ENCODE measurements around the gene ANKS4B.

DNA sequence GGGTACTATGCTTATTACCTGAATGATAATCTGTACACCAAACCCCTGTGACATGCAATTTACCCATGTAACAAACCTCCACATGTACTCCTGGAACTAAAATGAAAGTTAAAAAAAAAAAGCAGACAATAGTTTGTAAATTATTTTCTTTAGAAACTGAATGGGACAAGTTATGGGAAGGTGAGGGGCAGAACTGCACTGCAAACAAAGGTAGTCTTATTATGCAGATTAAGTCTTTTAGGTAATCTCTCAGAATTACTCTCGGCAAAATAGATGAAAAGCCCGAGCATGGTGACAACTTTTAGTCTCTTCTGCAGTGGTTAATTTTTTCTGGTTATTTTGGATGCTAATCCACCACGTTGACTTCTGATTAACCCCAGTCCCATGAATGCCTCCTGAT is 49.5 kb upstream of the ANKS4B start:
- TF ChIP-seq, protein P1, sequence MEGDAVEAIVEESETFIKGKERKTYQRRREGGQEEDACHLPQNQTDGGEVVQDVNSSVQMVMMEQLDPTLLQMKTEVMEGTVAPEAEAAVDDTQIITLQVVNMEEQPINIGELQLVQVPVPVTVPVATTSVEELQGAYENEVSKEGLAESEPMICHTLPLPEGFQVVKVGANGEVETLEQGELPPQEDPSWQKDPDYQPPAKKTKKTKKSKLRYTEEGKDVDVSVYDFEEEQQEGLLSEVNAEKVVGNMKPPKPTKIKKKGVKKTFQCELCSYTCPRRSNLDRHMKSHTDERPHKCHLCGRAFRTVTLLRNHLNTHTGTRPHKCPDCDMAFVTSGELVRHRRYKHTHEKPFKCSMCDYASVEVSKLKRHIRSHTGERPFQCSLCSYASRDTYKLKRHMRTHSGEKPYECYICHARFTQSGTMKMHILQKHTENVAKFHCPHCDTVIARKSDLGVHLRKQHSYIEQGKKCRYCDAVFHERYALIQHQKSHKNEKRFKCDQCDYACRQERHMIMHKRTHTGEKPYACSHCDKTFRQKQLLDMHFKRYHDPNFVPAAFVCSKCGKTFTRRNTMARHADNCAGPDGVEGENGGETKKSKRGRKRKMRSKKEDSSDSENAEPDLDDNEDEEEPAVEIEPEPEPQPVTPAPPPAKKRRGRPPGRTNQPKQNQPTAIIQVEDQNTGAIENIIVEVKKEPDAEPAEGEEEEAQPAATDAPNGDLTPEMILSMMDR (IDR thresholded peaks at IDR 0.05) = no peak
- TF ChIP-seq POLR2A (IDR thresholded peaks at IDR 0.05; ENCODE audit: low read depth) = no peak
